ENCODE results near the gene WDR82.

- TF ChIP-seq CTCF (IDR thresholded peaks at IDR 0.05) (no peak), POLR2AphosphoS5 (IDR thresholded peaks at IDR 0.05) (no peak), EP300 (IDR thresholded peaks at IDR 0.05; ENCODE audit: low read depth) (no peak)
Observed at GRCh38 chr3:52308308-52308707, 29.9 kb upstream of the WDR82 start.
